DMS53 treated with DMSO at 0.1 percent for 48 hours (cell line): ENCODE measurements around the gene DLL4.
A peak's percentile ranks its signal among the peaks of the same experiment; 100 is the strongest.

ENCODE experiments used
- DNase-seq: peaks from one replicate; lab custom pipeline; 2025; ENCODE audit not compliant: unreplicated experiment; lab: John Stamatoyannopoulos, UW

The DLL4 gene

GRCh38 chr15:40926659-40927494 lies 2.3 kb upstream of the DLL4 start:
- no peak for DNase-seq

GRCh38 chr15:40927495-40927872 lies 1.7 kb upstream of the DLL4 start:
- DNase-seq = no peak

GRCh38 chr15:40927873-40928806 lies 1.0 kb upstream of the DLL4 start:
- peak; percentile 80 for DNase-seq

- DNase-seq = no peak
These were observed 705 bp downstream of the DLL4 start for GRCh38 chr15:40929660-40930429.

GRCh38 chr15:40930430-40931299 lies 1.5 kb downstream of the DLL4 start:
- DNase-seq = no peak

GRCh38 chr15:40931300-40932142 lies 2.4 kb downstream of the DLL4 start:
- DNase-seq = no peak

GRCh38 chr15:40932156-40932555 lies 3.0 kb downstream of the DLL4 start:
- DNase-seq = peak; percentile 73

- peak; percentile 91 for DNase-seq
These were observed 3.7 kb downstream of the DLL4 start for GRCh38 chr15:40932649-40933516.

GRCh38 chr15:40933517-40933902 lies 4.4 kb downstream of the DLL4 start:
- no peak for DNase-seq

- DNase-seq = no peak
These were observed 5.3 kb downstream of the DLL4 start for GRCh38 chr15:40934457-40934856.

- no peak for DNase-seq
These were observed 7.1 kb downstream of the DLL4 start for GRCh38 chr15:40936234-40936708.

GRCh38 chr15:40936709-40937666 lies 7.8 kb downstream of the DLL4 start:
- DNase-seq = no peak

- DNase-seq = no peak
These were observed 8.8 kb downstream of the DLL4 start for GRCh38 chr15:40937762-40938535.

GRCh38 chr15:40938536-40938870 lies 9.4 kb downstream of the DLL4 start:
- no peak for DNase-seq

GRCh38 chr15:40940296-40940801 lies 11.2 kb downstream of the DLL4 start:
- no peak for DNase-seq

- DNase-seq = no peak
These were observed 12.0 kb downstream of the DLL4 start for GRCh38 chr15:40941068-40941527.
